Measurements from ENCODE around the gene PYGL. TPM values are rescaled to one million over a fixed set of nuclear protein-coding genes. Genes with fewer than 3 reads are reported as not detected.

PYGL gene
- total and polyA plus RNA-seq, 2 donors (not counting 3 experiments of a cell fraction or from before 2014, with no cell fraction given), result 15.1 to 45.7 TPM

DNA sequence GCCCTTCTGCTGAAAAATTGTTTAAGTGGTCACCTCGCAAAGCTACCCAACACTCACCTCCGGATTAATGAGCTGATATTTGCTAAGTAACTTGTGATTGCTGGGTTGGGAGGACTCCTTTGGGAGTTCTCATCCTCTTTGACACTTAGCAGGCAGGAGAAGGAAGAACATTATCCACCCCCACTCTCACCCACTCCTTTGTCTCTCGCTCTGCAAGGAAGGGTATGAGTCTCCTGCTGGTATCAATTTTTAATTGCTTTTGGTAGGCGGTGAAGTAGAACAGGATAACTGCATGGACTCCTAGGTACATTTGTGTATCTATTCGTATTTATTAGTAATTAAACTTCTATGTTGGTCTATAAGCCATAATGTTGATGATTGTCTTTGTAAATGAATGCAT, 79.3 kb downstream of the PYGL start:
- H3K9me1 ChIP-seq (replicated peaks; ENCODE audit: control insufficient read depth, extremely low read depth, insufficient read depth, low read length), result no peaks in the 10 kb centered on the region
- H3K4me2 ChIP-seq (ENCODE audit: insufficient read depth, low read length), result no peak overlapping the region
- peaks cover 10% of the 10 kb centered on the region for H3K4me1 ChIP-seq (ENCODE audit: control insufficient read depth, extremely low read depth, insufficient read depth, low read length)
- TF ChIP-seq GATA2 (IDR thresholded peaks at IDR 0.05; ENCODE audit: insufficient read depth, insufficient read length, low read depth, low read length) (no peak), FOS (IDR thresholded peaks at IDR 0.05; ENCODE audit: borderline replicate concordance, insufficient read depth, low read length) (no peak), EZH2 (IDR thresholded peaks at IDR 0.05; ENCODE audit: borderline replicate concordance, low read depth, low read length, severe bottlenecking) (no peak), JUN (IDR thresholded peaks at IDR 0.05; ENCODE audit: borderline replicate concordance, insufficient read depth, insufficient read length, low read depth) (no peak), POLR2AphosphoS5 (IDR thresholded peaks at IDR 0.05; ENCODE audit: insufficient read depth, low read depth, low read length) (no peak), POLR2A (IDR thresholded peaks at IDR 0.05; ENCODE audit: low read depth, low read length) (no peak), MYC (IDR thresholded peaks at IDR 0.05; ENCODE audit: low read depth, low read length) (no peak)
- TF ChIP-seq, protein P1, sequence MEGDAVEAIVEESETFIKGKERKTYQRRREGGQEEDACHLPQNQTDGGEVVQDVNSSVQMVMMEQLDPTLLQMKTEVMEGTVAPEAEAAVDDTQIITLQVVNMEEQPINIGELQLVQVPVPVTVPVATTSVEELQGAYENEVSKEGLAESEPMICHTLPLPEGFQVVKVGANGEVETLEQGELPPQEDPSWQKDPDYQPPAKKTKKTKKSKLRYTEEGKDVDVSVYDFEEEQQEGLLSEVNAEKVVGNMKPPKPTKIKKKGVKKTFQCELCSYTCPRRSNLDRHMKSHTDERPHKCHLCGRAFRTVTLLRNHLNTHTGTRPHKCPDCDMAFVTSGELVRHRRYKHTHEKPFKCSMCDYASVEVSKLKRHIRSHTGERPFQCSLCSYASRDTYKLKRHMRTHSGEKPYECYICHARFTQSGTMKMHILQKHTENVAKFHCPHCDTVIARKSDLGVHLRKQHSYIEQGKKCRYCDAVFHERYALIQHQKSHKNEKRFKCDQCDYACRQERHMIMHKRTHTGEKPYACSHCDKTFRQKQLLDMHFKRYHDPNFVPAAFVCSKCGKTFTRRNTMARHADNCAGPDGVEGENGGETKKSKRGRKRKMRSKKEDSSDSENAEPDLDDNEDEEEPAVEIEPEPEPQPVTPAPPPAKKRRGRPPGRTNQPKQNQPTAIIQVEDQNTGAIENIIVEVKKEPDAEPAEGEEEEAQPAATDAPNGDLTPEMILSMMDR (IDR thresholded peaks at IDR 0.05; ENCODE audit: extremely low read depth in 1 of 2, insufficient read depth in 1 of 2, low read depth in 1 of 2, low read length in 2 of 2), result no peak
- TF ChIP-seq, protein P2, sequence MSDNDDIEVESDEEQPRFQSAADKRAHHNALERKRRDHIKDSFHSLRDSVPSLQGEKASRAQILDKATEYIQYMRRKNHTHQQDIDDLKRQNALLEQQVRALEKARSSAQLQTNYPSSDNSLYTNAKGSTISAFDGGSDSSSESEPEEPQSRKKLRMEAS (IDR thresholded peaks at IDR 0.05; ENCODE audit: insufficient read depth, insufficient read length), result no peak
- CTCF ChIA-PET, result interaction anchor here (1.3 to 1.5 kb wide), 2 partner anchors 11 to 89 kb away, joined by 5 to 6 read pairs; no protein-coding TSS in a partner anchor
- FAIRE-seq (no peak), DNase-seq (ENCODE audit: low read depth, low spot score) (no peak)
- dilution Hi-C loops (cut with MboI; ENCODE audit: extremely low pct_ligation_motif_present, low sequenced_read_pairs) (no loop called here), intact Hi-C loops (cut with micrococcal nuclease) (no loop called here)
- no peaks in the 10 kb centered on the region for H3K79me2 ChIP-seq (ENCODE audit: control insufficient read depth, insufficient read depth, low read length)
- H2AFZ ChIP-seq (ENCODE audit: low read depth, low read length), result no peak overlapping the region
- no peak overlapping the region for H3K9ac ChIP-seq (replicated peaks; ENCODE audit: extremely low read depth, insufficient read depth, low read length)
- no peaks in the 10 kb centered on the region for H3K36me3 ChIP-seq (ENCODE audit: control insufficient read depth in 2 of 2, extremely low read depth in 1 of 2, insufficient read depth in 2 of 2, low read length in 2 of 2)
- H3K9me3 ChIP-seq (replicated peaks; ENCODE audit: control insufficient read depth, insufficient read depth, low read length), result no peaks in the 10 kb centered on the region
- POLR2A ChIA-PET, result no interaction called here
- no peak overlapping the region for H3K27ac ChIP-seq (ENCODE audit: insufficient read depth, low read depth, low read length)
- H3K4me3 ChIP-seq (replicated peaks in 1 of 3; ENCODE audit: insufficient read depth in 1 of 3, low read depth in 1 of 3, low read length in 3 of 3), result no peak overlapping the region
- no TSS peak for BruUV-seq (replicated peaks)
- no peaks in the 10 kb centered on the region for H4K20me1 ChIP-seq (replicated peaks; ENCODE audit: control insufficient read depth, extremely low read depth, insufficient read depth, low read length)
- peaks cover 2 to 6% of the 10 kb centered on the region in 2 experiments for H3K27me3 ChIP-seq (ENCODE audit: control insufficient read depth in 2 of 2, insufficient read depth in 2 of 2, low read length in 2 of 2)
